RWPE1 (cell line): ENCODE results near the gene CBLN3.

Source experiments
- CTCF ChIA-PET: fragments of 350-600 bp; sonication (Branson Sonifier 250); formaldehyde crosslinking; extraction: SDS; loops from one replicate; lab custom pipeline; 2021; lab: Yijun Ruan, JAX
- POLR2A ChIA-PET: fragments of 400-600 bp; formaldehyde crosslinking; extraction: SDS; loops from one replicate; lab custom pipeline; 2020; ENCODE audit warnings: antibody characterized with exemption; ENCODE audit not compliant: low non-redundant PET; lab: Yijun Ruan, JAX
- DNase-seq: peaks from one replicate; pipeline ENCODE4 v3.0.0; 2012; ENCODE audit warnings: low spot score
- H3K27ac ChIP-seq: fragments of 450-650 bp; 2 replicates; pipeline ENCODE4 v1.5.1; 2017
- CTCF ChIP-seq: fragments of 450-650 bp; conservative IDR thresholded peaks from 2 replicates; pipeline ENCODE4 v1.5.1; 2017; ENCODE audit warnings: low read depth, mild to moderate bottlenecking

The CBLN3 gene

GRCh38 chr14:24417832-24418491 is 11.5 kb downstream of the CBLN3 start:
- DNase-seq = no peak
- peak overlapping the region; percentile 57 for H3K27ac ChIP-seq
- ChIA-PET CTCF (no interaction called here), POLR2A (no interaction called here)
- no peak for TF ChIP-seq CTCF

- TF ChIP-seq CTCF = no peak
- no peak for DNase-seq
- ChIA-PET POLR2A (no interaction called here), CTCF (no interaction called here)
- no peak overlapping the region for H3K27ac ChIP-seq
Observed at GRCh38 chr14:24416932-24417619, 12.4 kb downstream of the CBLN3 start.

- POLR2A ChIA-PET = no interaction called here
Observed at GRCh38 chr14:24416254-24416931, 13.1 kb downstream of the CBLN3 start.

GRCh38 chr14:24415421-24416253 is 13.8 kb downstream of the CBLN3 start:
- H3K27ac ChIP-seq = no peak overlapping the region
- POLR2A ChIA-PET = no interaction called here

More at GRCh38 chr14:24416254-24416931, 13.1 kb downstream of the CBLN3 start:
- CTCF ChIA-PET = no interaction called here
- no peak overlapping the region for H3K27ac ChIP-seq
- DNase-seq = no peak
- TF ChIP-seq CTCF = no peak

GRCh38 chr14:24414732-24415420 is 14.6 kb downstream of the CBLN3 start:
- TF ChIP-seq CTCF = no peak
- ChIA-PET CTCF (interaction anchor here (2.7 kb wide), 1 partner anchor 81 kb away, joined by 8 read pairs; no protein-coding TSS in a partner anchor), POLR2A (no interaction called here)
- no peak for DNase-seq
- H3K27ac ChIP-seq = no peak overlapping the region

More at GRCh38 chr14:24415421-24416253, 13.8 kb downstream of the CBLN3 start:
- CTCF ChIA-PET = interaction anchor here (2.7 kb wide), 1 partner anchor 82 kb away, joined by 8 read pairs; no protein-coding TSS in a partner anchor
- no peak for DNase-seq
- no peak for TF ChIP-seq CTCF
